ENCODE results near the gene CAP2.

Gene CAP2

GRCh38 chr6:17419189-17419575, 25.8 kb downstream of the CAP2 start:
- Histone ChIP-seq H2AFZ (ENCODE audit: low read length) (no peak overlapping the region), H3K9ac (ENCODE audit: low read length) (no peak overlapping the region), H3K9me2 (ENCODE audit: low read depth, low read length) (no peaks in the 10 kb centered on the region), H3K79me2 (ENCODE audit: insufficient read depth, low read length) (no peaks in the 10 kb centered on the region), H3K4me3 (ENCODE audit: low read depth, low read length, poor library complexity, severe bottlenecking) (no peak overlapping the region), H3K4me2 (ENCODE audit: low read length) (no peak overlapping the region), H3K27me3 (ENCODE audit: insufficient read depth, low read length) (no peaks in the 10 kb centered on the region; the same call in 1 of the 2 replicates), H4K20me1 (ENCODE audit: insufficient read depth, low read length) (no peaks in the 10 kb centered on the region), H3F3A (ENCODE audit: insufficient read depth, low read length) (no peaks in the 10 kb centered on the region), H3K36me3 (ENCODE audit: insufficient read depth, low read length) (no peaks in the 10 kb centered on the region), H3K27ac (ENCODE audit: low read depth, low read length, poor library complexity, severe bottlenecking) (no peak overlapping the region), H3K9me3 (ENCODE audit: low read length) (no peaks in the 10 kb centered on the region), H3K4me1 (ENCODE audit: insufficient read depth, low read length, severe bottlenecking) (no peaks in the 10 kb centered on the region)
- no peak for TF ChIP-seq EZH2 (IDR thresholded peaks at IDR 0.05; ENCODE audit: borderline replicate concordance, low read length)
- TF ChIP-seq, protein P1, sequence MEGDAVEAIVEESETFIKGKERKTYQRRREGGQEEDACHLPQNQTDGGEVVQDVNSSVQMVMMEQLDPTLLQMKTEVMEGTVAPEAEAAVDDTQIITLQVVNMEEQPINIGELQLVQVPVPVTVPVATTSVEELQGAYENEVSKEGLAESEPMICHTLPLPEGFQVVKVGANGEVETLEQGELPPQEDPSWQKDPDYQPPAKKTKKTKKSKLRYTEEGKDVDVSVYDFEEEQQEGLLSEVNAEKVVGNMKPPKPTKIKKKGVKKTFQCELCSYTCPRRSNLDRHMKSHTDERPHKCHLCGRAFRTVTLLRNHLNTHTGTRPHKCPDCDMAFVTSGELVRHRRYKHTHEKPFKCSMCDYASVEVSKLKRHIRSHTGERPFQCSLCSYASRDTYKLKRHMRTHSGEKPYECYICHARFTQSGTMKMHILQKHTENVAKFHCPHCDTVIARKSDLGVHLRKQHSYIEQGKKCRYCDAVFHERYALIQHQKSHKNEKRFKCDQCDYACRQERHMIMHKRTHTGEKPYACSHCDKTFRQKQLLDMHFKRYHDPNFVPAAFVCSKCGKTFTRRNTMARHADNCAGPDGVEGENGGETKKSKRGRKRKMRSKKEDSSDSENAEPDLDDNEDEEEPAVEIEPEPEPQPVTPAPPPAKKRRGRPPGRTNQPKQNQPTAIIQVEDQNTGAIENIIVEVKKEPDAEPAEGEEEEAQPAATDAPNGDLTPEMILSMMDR (IDR thresholded peaks at IDR 0.05; ENCODE audit: low read length), result no peak

- no peaks in the 10 kb centered on the region for H4K20me1 ChIP-seq (ENCODE audit: insufficient read depth, low read length)
Measured at GRCh38 chr6:17420368-17420767, 27.0 kb downstream of the CAP2 start.

GRCh38 chr6:17421406-17421805, 28.0 kb downstream of the CAP2 start:
- no peaks in the 10 kb centered on the region; the same call in 1 of the 2 replicates for H3K27me3 ChIP-seq (ENCODE audit: insufficient read depth, low read length)
- no peak overlapping the region for H3K27ac ChIP-seq (ENCODE audit: low read depth, low read length, poor library complexity, severe bottlenecking)
- H3K4me2 ChIP-seq (ENCODE audit: low read length), result no peak overlapping the region
- H3K36me3 ChIP-seq (ENCODE audit: insufficient read depth, low read length), result no peaks in the 10 kb centered on the region
- H3K4me3 ChIP-seq (ENCODE audit: low read depth, low read length, poor library complexity, severe bottlenecking), result no peak overlapping the region
- no peak overlapping the region for H2AFZ ChIP-seq (ENCODE audit: low read length)
- TF ChIP-seq, protein P1 (IDR thresholded peaks at IDR 0.05; ENCODE audit: low read length), result no peak
- no peak for TF ChIP-seq EZH2 (IDR thresholded peaks at IDR 0.05; ENCODE audit: borderline replicate concordance, low read length)
- no peaks in the 10 kb centered on the region for H3K9me2 ChIP-seq (ENCODE audit: low read depth, low read length)
- no peaks in the 10 kb centered on the region for H3K4me1 ChIP-seq (ENCODE audit: insufficient read depth, low read length, severe bottlenecking)
- H3K9me3 ChIP-seq (ENCODE audit: low read length), result no peaks in the 10 kb centered on the region
- H3K9ac ChIP-seq (ENCODE audit: low read length), result no peak overlapping the region
- H3F3A ChIP-seq (ENCODE audit: insufficient read depth, low read length), result no peaks in the 10 kb centered on the region
- no peaks in the 10 kb centered on the region for H3K79me2 ChIP-seq (ENCODE audit: insufficient read depth, low read length)
- no peaks in the 10 kb centered on the region for H4K20me1 ChIP-seq (ENCODE audit: insufficient read depth, low read length)

More at GRCh38 chr6:17420368-17420767, 27.0 kb downstream of the CAP2 start:
- TF ChIP-seq, protein P1 (IDR thresholded peaks at IDR 0.05; ENCODE audit: low read length), result no peak
- TF ChIP-seq EZH2 (IDR thresholded peaks at IDR 0.05; ENCODE audit: borderline replicate concordance, low read length), result no peak
- Histone ChIP-seq H3K79me2 (ENCODE audit: insufficient read depth, low read length) (no peaks in the 10 kb centered on the region), H3K9me2 (ENCODE audit: low read depth, low read length) (no peaks in the 10 kb centered on the region), H3K36me3 (ENCODE audit: insufficient read depth, low read length) (no peaks in the 10 kb centered on the region), H3K9me3 (ENCODE audit: low read length) (no peaks in the 10 kb centered on the region), H3K9ac (ENCODE audit: low read length) (no peak overlapping the region), H3K4me3 (ENCODE audit: low read depth, low read length, poor library complexity, severe bottlenecking) (no peak overlapping the region), H3K27ac (ENCODE audit: low read depth, low read length, poor library complexity, severe bottlenecking) (no peak overlapping the region), H2AFZ (ENCODE audit: low read length) (no peak overlapping the region), H3K4me1 (ENCODE audit: insufficient read depth, low read length, severe bottlenecking) (no peaks in the 10 kb centered on the region), H3K27me3 (ENCODE audit: insufficient read depth, low read length) (no peaks in the 10 kb centered on the region; the same call in 1 of the 2 replicates), H3K4me2 (ENCODE audit: low read length) (no peak overlapping the region), H3F3A (ENCODE audit: insufficient read depth, low read length) (no peaks in the 10 kb centered on the region)

Data from OCI-LY1 (cell line).